ENCODE measurements around the gene INO80D.
"Not testable (repeated sequence)": the region's sequence is repeated elsewhere in the genome, so short reads cannot be mapped to it uniquely, and the experiment has no call there.

INO80D gene

GRCh38 chr2:205995260-205995659 is 90.7 kb downstream of the INO80D start:
- H3K4me3 ChIP-seq (ENCODE audit: low read depth, low read length): no peak overlapping the region
- no peak for DNase-seq (ENCODE audit: low read depth)
- in situ Hi-C loops (cut with HindIII; ENCODE audit: low sequenced_read_pairs): no loop called here
- no peak for TF ChIP-seq CTCF (IDR thresholded peaks at IDR 0.05; ENCODE audit: low read depth, low read length, missing control alignments)

- no peak for TF ChIP-seq CTCF (IDR thresholded peaks at IDR 0.05; ENCODE audit: low read depth, low read length, missing control alignments)
- in situ Hi-C loops (cut with HindIII; ENCODE audit: low sequenced_read_pairs): no loop called here
- no peak for DNase-seq (ENCODE audit: low read depth)
- no peak overlapping the region for H3K4me3 ChIP-seq (ENCODE audit: low read depth, low read length)
These were observed 91.6 kb downstream of the INO80D start for GRCh38 chr2:205994344-205994743.

- H3K4me3 ChIP-seq (ENCODE audit: low read depth, low read length): no peak overlapping the region
- no peak for TF ChIP-seq CTCF (IDR thresholded peaks at IDR 0.05; ENCODE audit: low read depth, low read length, missing control alignments)
- in situ Hi-C loops (cut with HindIII; ENCODE audit: low sequenced_read_pairs): no loop called here
- no peak for DNase-seq (ENCODE audit: low read depth)
These were observed 95.9 kb downstream of the INO80D start for GRCh38 chr2:205990104-205990503.

- in situ Hi-C loops (cut with HindIII; ENCODE audit: low sequenced_read_pairs): no loop called here
- no peak for DNase-seq (ENCODE audit: low read depth)
- no peak overlapping the region for H3K4me3 ChIP-seq (ENCODE audit: low read depth, low read length)
- TF ChIP-seq CTCF (IDR thresholded peaks at IDR 0.05; ENCODE audit: low read depth, low read length, missing control alignments): no peak
These were observed 96.5 kb downstream of the INO80D start for GRCh38 chr2:205989271-205990071.

DNA sequence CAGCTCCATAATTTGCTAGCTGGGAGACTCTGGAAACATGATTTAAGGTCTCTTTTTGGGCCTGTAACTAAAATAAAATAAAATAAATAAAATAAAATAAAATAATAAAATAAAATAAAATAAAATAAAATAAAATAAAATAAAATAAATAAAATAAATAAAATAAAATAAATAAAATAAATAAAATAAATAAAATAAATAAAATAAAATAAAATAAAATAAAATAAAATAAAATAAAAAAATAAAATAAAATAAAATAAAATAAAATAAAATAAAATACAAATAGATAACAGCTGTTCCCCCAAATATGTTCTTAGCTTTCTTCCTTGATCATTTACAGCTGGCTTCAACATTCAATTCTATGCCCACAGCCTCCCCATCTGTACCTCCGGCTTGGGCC is 97.3 kb downstream of the INO80D start:
- DNase-seq (ENCODE audit: low read depth); H3K4me3 ChIP-seq (ENCODE audit: low read depth, low read length); in situ Hi-C loops (cut with HindIII; ENCODE audit: low sequenced_read_pairs): not testable (repeated sequence)

DNA sequence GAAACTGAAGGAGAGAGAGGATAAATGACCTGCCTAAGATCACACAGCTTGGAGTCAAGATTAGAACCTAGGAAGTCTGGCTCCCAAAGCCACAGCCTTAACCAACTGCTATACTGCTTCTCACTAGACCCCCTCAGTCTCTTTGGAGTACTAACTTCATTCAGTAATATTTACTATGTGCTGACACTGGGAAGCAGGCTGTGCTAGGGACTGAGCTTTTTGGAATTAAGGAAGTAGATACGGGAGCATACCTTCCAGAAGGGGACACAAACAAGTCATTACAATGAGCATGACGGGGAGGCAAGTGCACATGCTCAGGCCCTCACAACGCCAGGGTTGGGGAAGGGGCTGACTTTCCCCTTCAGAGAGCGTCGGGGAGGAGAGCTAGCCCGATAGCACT is 97.7 kb downstream of the INO80D start:
- no peak for DNase-seq (ENCODE audit: low read depth)
- in situ Hi-C loops (cut with HindIII; ENCODE audit: low sequenced_read_pairs): no loop called here
- no peak overlapping the region for H3K4me3 ChIP-seq (ENCODE audit: low read depth, low read length)
- no peak for TF ChIP-seq CTCF (IDR thresholded peaks at IDR 0.05; ENCODE audit: low read depth, low read length, missing control alignments)

GRCh38 chr2:205986334-205986733 is 99.6 kb downstream of the INO80D start:
- H3K4me3 ChIP-seq (ENCODE audit: low read depth, low read length); DNase-seq (ENCODE audit: low read depth); in situ Hi-C loops (cut with HindIII; ENCODE audit: low sequenced_read_pairs): not testable (repeated sequence)

All from astrocyte of the cerebellum (primary cell).